ENCODE data around the gene CCDC3.

The CCDC3 gene

GRCh38 chr10:12945690-12946359 is 55.7 kb downstream of the CCDC3 start:
- DNase-seq (ENCODE audit: low read depth): no peak
- H3K4me3 ChIP-seq (replicated peaks; ENCODE audit: low read depth, low read length): no peak overlapping the region
- no peak for TF ChIP-seq CTCF (IDR thresholded peaks at IDR 0.05; ENCODE audit: low read length, missing control alignments)

- no peak for TF ChIP-seq CTCF (IDR thresholded peaks at IDR 0.05; ENCODE audit: low read length, missing control alignments)
- H3K4me3 ChIP-seq (replicated peaks; ENCODE audit: low read depth, low read length): no peak overlapping the region
Measured at GRCh38 chr10:12944931-12945330, 56.6 kb downstream of the CCDC3 start.

GRCh38 chr10:12943425-12943824 is 58.1 kb downstream of the CCDC3 start:
- no peak overlapping the region for H3K4me3 ChIP-seq (replicated peaks; ENCODE audit: low read depth, low read length)
- DNase-seq (ENCODE audit: low read depth): no peak
- no peak for TF ChIP-seq CTCF (IDR thresholded peaks at IDR 0.05; ENCODE audit: low read length, missing control alignments)

More at GRCh38 chr10:12944931-12945330, 56.6 kb downstream of the CCDC3 start:
- DNase-seq (ENCODE audit: low read depth): no peak

- no peak for TF ChIP-seq CTCF (IDR thresholded peaks at IDR 0.05; ENCODE audit: low read length, missing control alignments)
- no peak for DNase-seq (ENCODE audit: low read depth)
- no peak overlapping the region for H3K4me3 ChIP-seq (replicated peaks; ENCODE audit: low read depth, low read length)
Measured at GRCh38 chr10:12941966-12942365, 59.5 kb downstream of the CCDC3 start.

GRCh38 chr10:12940791-12941190 is 60.7 kb downstream of the CCDC3 start:
- TF ChIP-seq CTCF (IDR thresholded peaks at IDR 0.05; ENCODE audit: low read length, missing control alignments): no peak
- H3K4me3 ChIP-seq (replicated peaks; ENCODE audit: low read depth, low read length): no peak overlapping the region
- no peak for DNase-seq (ENCODE audit: low read depth)

GRCh38 chr10:12938271-12938670 is 63.2 kb downstream of the CCDC3 start:
- DNase-seq (ENCODE audit: low read depth): no peak
- TF ChIP-seq CTCF (IDR thresholded peaks at IDR 0.05; ENCODE audit: low read length, missing control alignments): no peak
- no peak overlapping the region for H3K4me3 ChIP-seq (replicated peaks; ENCODE audit: low read depth, low read length)

GRCh38 chr10:12937527-12937926 is 64.0 kb downstream of the CCDC3 start:
- H3K4me3 ChIP-seq (replicated peaks; ENCODE audit: low read depth, low read length): no peak overlapping the region
- TF ChIP-seq CTCF (IDR thresholded peaks at IDR 0.05; ENCODE audit: low read length, missing control alignments): no peak
- no peak for DNase-seq (ENCODE audit: low read depth)

All from fibroblast of pulmonary artery (primary cell).